AG04450 (cell line): ENCODE measurements around the gene GLT1D1. TPM values are rescaled to one million over a fixed set of nuclear protein-coding genes. Genes with fewer than 3 reads are reported as not detected.

Experiments
- CTCF ChIA-PET: fragments of 300-600, 350-600 bp; formaldehyde crosslinking; extraction: SDS; loops from one replicate; lab custom pipeline; 2022; ENCODE audit warnings: antibody characterized with exemption, inconsistent platforms; lab: Charles Lee
- POLR2A ChIA-PET: fragments of 350-600 bp; formaldehyde crosslinking; extraction: SDS; loops from one replicate; lab custom pipeline; 2021; ENCODE audit warnings: antibody characterized with exemption, inconsistent platforms; lab: Yijun Ruan, JAX
- DNase-seq: peaks from one replicate; pipeline ENCODE4 v3.0.0-alpha.2; 2011; ENCODE audit warnings: low read depth, low spot score
- H3K27ac ChIP-seq: one replicate; pipeline ENCODE4 v1.5.1; 2012; ENCODE audit warnings: low read depth, low read length, control low read depth
- H3K27me3 ChIP-seq: one replicate; pipeline ENCODE4 v1.6.0; 2012; ENCODE audit warnings: low read length; ENCODE audit not compliant: control insufficient read depth, insufficient read depth
- H3K4me3 ChIP-seq: 2 replicates; pipeline ENCODE4 v1.5.1; 2011; ENCODE audit warnings: mild to moderate bottlenecking, low read depth, low read length, control low read depth
- H3K9me3 ChIP-seq: 2 replicates; pipeline ENCODE4 v1.5.1; 2012; ENCODE audit warnings: low read length; ENCODE audit not compliant: control insufficient read depth, insufficient read depth
- CTCF ChIP-seq: IDR thresholded peaks from 2 replicates; pipeline ENCODE4 v1.5.1; 2011; ENCODE audit warnings: low read depth, low read length, control low read depth, inconsistent platforms
- polyA plus RNA-seq: library from polyadenylated mRNA; depleted of rRNA; stranded (reverse); fragments of >200 nt; gene quantifications from 2 replicates; pipeline ENCODE4 v1.2.3, GENCODE V29; 2011

GLT1D1 gene
- polyA plus RNA-seq, 1 experiment = not detected

GRCh38 chr12:128817111-128818015 is 35.9 kb upstream of the GLT1D1 start:
- no peak for TF ChIP-seq CTCF
- ChIA-PET POLR2A (interaction anchor here (0.7 kb wide), 1 partner anchor 16 kb away, joined by 5 read pairs; no protein-coding TSS in a partner anchor), CTCF (no interaction called here)
- Histone ChIP-seq H3K27ac (no peak overlapping the region), H3K27me3 (no peaks in the 10 kb centered on the region), H3K4me3 (no peak overlapping the region), H3K9me3 (no peaks in the 10 kb centered on the region)
- no peak for DNase-seq

GRCh38 chr12:128818065-128819022 is 34.9 kb upstream of the GLT1D1 start:
- ChIA-PET POLR2A (interaction anchor here (0.7 kb wide), 1 partner anchor 17 kb away, joined by 5 read pairs; no protein-coding TSS in a partner anchor), CTCF (no interaction called here)
- H3K27ac ChIP-seq = no peak overlapping the region
- H3K9me3 ChIP-seq = no peaks in the 10 kb centered on the region
- H3K4me3 ChIP-seq = no peak overlapping the region
- TF ChIP-seq CTCF = no peak
- DNase-seq = no peak
- no peaks in the 10 kb centered on the region for H3K27me3 ChIP-seq

- Histone ChIP-seq H3K27ac (no peak overlapping the region), H3K27me3 (no peaks in the 10 kb centered on the region), H3K9me3 (no peaks in the 10 kb centered on the region), H3K4me3 (no peak overlapping the region)
- POLR2A ChIA-PET = no interaction called here
- no peak for TF ChIP-seq CTCF
- CTCF ChIA-PET = interaction anchor here (1.2 kb wide), 1 partner anchor 37 kb away, joined by 7 read pairs; no protein-coding TSS in a partner anchor
- DNase-seq = no peak
Measured at GRCh38 chr12:128819293-128820144, 33.8 kb upstream of the GLT1D1 start.

GRCh38 chr12:128820253-128820652 is 33.0 kb upstream of the GLT1D1 start:
- ChIA-PET POLR2A (no interaction called here), CTCF (interaction anchor here (1.2 kb wide), 1 partner anchor 38 kb away, joined by 7 read pairs; no protein-coding TSS in a partner anchor)
- no peak for TF ChIP-seq CTCF
- Histone ChIP-seq H3K9me3 (no peaks in the 10 kb centered on the region), H3K27ac (no peak overlapping the region), H3K4me3 (no peak overlapping the region), H3K27me3 (no peaks in the 10 kb centered on the region)
- DNase-seq = no peak
